B cell (primary cell): Measurements from ENCODE around the gene CFAP74.

Experiments
- EZH2 ChIP-seq: IDR thresholded peaks from 2 replicates; pipeline ENCODE4 v1.6.1; 2012; ENCODE audit warnings: borderline replicate concordance, low read depth, mild to moderate bottlenecking, moderate library complexity, low read length; ENCODE audit not compliant: insufficient read depth, poor library complexity, severe bottlenecking
- TF ChIP-seq, protein P1 (sequence below): fragments of 200-600 bp; IDR thresholded peaks from one replicate; pipeline ENCODE4 v1.8.0; 2022; ENCODE audit warnings: antibody characterized with exemption, mild to moderate bottlenecking

DNA sequence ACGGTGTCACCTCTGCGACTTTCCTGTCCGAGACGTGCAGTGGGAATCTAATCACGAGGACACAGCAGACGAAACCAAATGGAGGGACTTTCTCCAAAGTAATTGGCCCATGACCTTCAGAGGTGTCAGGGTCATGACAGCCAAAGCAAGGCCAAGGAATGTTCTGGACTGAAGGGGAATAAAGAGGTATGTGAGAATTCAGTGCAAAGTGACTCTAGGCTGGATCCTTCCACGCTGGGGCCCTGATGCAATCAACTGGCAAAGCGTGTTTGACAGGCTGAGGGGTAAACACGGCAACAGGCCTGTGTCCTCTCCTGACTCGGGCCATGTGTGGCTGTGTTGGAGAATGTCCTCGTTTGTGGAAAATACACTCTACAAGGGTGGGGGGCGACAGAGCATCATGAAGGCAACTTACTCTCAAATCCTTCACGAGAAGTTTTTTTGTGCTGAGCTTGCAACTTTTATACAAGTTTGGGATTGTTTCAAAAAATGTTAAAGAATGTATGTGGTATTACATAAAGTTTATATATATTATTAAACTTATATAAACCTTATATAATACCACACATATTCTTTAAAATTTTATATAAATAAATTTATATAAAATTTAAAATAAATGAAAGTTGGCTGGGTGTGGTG, 1.7 kb downstream of the CFAP74 start:
- no peak for TF ChIP-seq EZH2
- TF ChIP-seq, protein P1, sequence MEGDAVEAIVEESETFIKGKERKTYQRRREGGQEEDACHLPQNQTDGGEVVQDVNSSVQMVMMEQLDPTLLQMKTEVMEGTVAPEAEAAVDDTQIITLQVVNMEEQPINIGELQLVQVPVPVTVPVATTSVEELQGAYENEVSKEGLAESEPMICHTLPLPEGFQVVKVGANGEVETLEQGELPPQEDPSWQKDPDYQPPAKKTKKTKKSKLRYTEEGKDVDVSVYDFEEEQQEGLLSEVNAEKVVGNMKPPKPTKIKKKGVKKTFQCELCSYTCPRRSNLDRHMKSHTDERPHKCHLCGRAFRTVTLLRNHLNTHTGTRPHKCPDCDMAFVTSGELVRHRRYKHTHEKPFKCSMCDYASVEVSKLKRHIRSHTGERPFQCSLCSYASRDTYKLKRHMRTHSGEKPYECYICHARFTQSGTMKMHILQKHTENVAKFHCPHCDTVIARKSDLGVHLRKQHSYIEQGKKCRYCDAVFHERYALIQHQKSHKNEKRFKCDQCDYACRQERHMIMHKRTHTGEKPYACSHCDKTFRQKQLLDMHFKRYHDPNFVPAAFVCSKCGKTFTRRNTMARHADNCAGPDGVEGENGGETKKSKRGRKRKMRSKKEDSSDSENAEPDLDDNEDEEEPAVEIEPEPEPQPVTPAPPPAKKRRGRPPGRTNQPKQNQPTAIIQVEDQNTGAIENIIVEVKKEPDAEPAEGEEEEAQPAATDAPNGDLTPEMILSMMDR: no peak
